Lower leg skin (tissue), 4 donors: ENCODE results near the gene PDSS2. TPM values are rescaled to one million over a fixed set of nuclear protein-coding genes. Genes with fewer than 3 reads are reported as not detected.

Experiments used
- DNase-seq, 2 donors: peaks; one replicate each; pipeline ENCODE4 v3.0.0-alpha.2; 2019; ENCODE audit warnings: low spot score in 2 of 2
- H3K4me3 ChIP-seq: fragments of 200-600 bp; sonication (generic); 2 replicates; pipeline ENCODE4 v1.5.1; 2017; ENCODE audit warnings: mild to moderate bottlenecking, low read depth; ENCODE audit not compliant: poor library complexity, severe bottlenecking
- CTCF ChIP-seq, 3 donors: fragments of 450-650 bp; IDR thresholded peaks; one replicate each; pipeline ENCODE4 v1.5.1; 2016; ENCODE audit warnings: antibody characterized with exemption in 3 of 3, mild to moderate bottlenecking in 3 of 3, moderate library complexity in 2 of 3
- POLR2A ChIP-seq, 2 donors: fragments of 450-650 bp; IDR thresholded peaks; one replicate each; pipeline ENCODE4 v1.6.1; 2016 to 2017; ENCODE audit warnings: antibody characterized with exemption in 2 of 2, mild to moderate bottlenecking in 1 of 2, moderate library complexity in 1 of 2
- whole genome bisulfite sequencing, 2 donors: methylation state at CpG; one replicate each; pipeline ENCODE4 v1.1.5; 2018; 5-methylcytosine and 5-hydroxymethylcytosine counted together
- intact Hi-C: fragments of 100-400 bp; cut with DNase I; formaldehyde crosslinking; loops from one replicate; pipeline ENCODE4 v1.15.0; 2023; ENCODE audit warnings: low total_unique reads
- total RNA-seq, 4 donors: library from RNA; depleted of rRNA; stranded (reverse); fragments of >200 nt; gene quantifications; one replicate each; pipeline ENCODE4 v1.1.0, GENCODE V29; 2016

Gene PDSS2
- total RNA-seq, result 10 to 100 TPM in 3 of 4 donors, 1 to 10 TPM in 1; 6.9 to 14.8 (median 11.4) TPM

GRCh38 chr6:107459283-107460082 is at the start of gene PDSS2:
Gene PDSS2, minus strand, starts transcription at chr6:107459564. Its CDS starts 279 bp downstream, at chr6:107459285.
- TF ChIP-seq POLR2A (IDR thresholded peaks at IDR 0.05) (no peak), CTCF (IDR thresholded peaks at IDR 0.05) (no peak)
- WGBS, 2 donors, result 1% methylated on average over 23 to 43 of the region's 46 CpGs
- DNase-seq, result peak; percentile 99
- intact Hi-C loops, result no loop called here
- peak within 1 kb of the TSS; percentile 83 for H3K4me3 ChIP-seq

GRCh38 chr6:107506145-107506544 is 46.8 kb upstream of the PDSS2 start:
- no peak overlapping the region for H3K4me3 ChIP-seq
- WGBS, 2 donors, result 80 to 93% methylated on average over 1 of the region's 1 CpG
- intact Hi-C loops, result no loop called here
- TF ChIP-seq POLR2A (IDR thresholded peaks at IDR 0.05) (no peak), CTCF (IDR thresholded peaks at IDR 0.05) (no peak)
- no peak for DNase-seq

GRCh38 chr6:107504270-107505026 is 45.1 kb upstream of the PDSS2 start:
- intact Hi-C loops, result no loop called here
- no peak overlapping the region for H3K4me3 ChIP-seq
- WGBS, 2 donors, result 61 to 62% methylated on average over 4 of the region's 4 CpGs
- TF ChIP-seq CTCF (IDR thresholded peaks at IDR 0.05) (no peak), POLR2A (IDR thresholded peaks at IDR 0.05) (no peak)
- DNase-seq, result no peak

GRCh38 chr6:107496892-107497684 is 37.7 kb upstream of the PDSS2 start:
- intact Hi-C loops, result loop anchor here (10.0 kb wide), 1 partner anchor 1518 kb away; no protein-coding TSS in a partner anchor
- H3K4me3 ChIP-seq, result no peak overlapping the region
- TF ChIP-seq CTCF (IDR thresholded peaks at IDR 0.05), result no peak
- no peak for TF ChIP-seq POLR2A (IDR thresholded peaks at IDR 0.05)
- WGBS, 2 donors, result 94 to 100% methylated on average over 1 of the region's 1 CpG
- DNase-seq, result no peak

- intact Hi-C loops, result loop anchor here (10.0 kb wide), 1 partner anchor 1519 kb away; no protein-coding TSS in a partner anchor
- 59 to 64% methylated on average over 2 of the region's 2 CpGs for WGBS, 2 donors
Observed at GRCh38 chr6:107495971-107496370, 36.6 kb upstream of the PDSS2 start.

More at GRCh38 chr6:107495971-107496370, 36.6 kb upstream of the PDSS2 start:
- TF ChIP-seq POLR2A (IDR thresholded peaks at IDR 0.05) (no peak), CTCF (IDR thresholded peaks at IDR 0.05) (no peak)
- no peak for DNase-seq
- H3K4me3 ChIP-seq, result no peak overlapping the region
